GM21447 (cell line): ENCODE data around the gene RIPPLY3.
"Not testable (repeated sequence)": the region's sequence is repeated elsewhere in the genome, so short reads cannot be mapped to it uniquely, and the experiment has no call there.

Experiments used
- ATAC-seq: cut with Tn5 transposase; IDR thresholded peaks from one replicate; pipeline ENCODE4 v1.9.1; 2021; ENCODE audit not compliant: unreplicated experiment

The RIPPLY3 gene

GRCh38 chr21:36980280-36981048 lies 26.0 kb upstream of the RIPPLY3 start:
- ATAC-seq = no peak

DNA sequence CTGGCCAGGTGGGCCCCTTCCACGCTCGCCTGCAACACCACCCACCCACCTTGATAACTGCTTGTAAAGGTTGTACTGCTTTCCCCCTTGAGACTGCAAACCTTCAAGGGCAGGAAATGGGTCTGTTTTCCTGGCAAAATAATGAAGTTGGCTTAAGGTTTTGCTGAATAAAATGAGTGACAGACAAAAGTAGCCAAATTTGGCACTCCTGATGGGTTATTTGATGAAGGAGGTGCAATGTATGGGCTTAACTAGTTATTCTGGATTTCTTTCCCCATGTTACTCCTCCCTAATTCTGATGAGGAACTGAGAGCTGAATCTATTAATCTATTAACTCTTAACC lies 25.5 kb upstream of the RIPPLY3 start:
- ATAC-seq = no peak

GRCh38 chr21:36981977-36982700 lies 24.4 kb upstream of the RIPPLY3 start:
- ATAC-seq = no peak

- no peak for ATAC-seq
Measured at GRCh38 chr21:36985751-36986594, 20.5 kb upstream of the RIPPLY3 start.

- ATAC-seq = no peak
Measured at GRCh38 chr21:36987845-36988244, 18.7 kb upstream of the RIPPLY3 start.

DNA sequence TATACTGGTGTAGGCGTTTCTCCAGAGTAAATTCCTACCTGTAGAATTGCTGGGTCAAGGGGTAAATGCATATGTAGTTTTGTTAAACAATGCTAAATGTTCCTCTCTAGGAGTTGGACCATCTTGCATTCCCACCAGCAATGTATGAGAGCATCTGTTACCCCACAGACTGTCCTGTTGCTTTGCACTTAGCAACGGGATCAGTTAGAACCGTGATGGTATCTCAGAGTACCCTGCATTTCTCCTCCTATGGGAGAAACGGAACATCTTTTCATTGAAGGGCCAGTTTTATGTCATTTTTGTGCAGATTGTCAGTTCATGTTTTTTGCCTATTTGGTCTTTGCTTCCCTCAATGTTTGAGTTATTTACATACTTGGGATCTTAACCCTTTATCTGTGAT lies 18.0 kb upstream of the RIPPLY3 start:
- ATAC-seq = no peak

DNA sequence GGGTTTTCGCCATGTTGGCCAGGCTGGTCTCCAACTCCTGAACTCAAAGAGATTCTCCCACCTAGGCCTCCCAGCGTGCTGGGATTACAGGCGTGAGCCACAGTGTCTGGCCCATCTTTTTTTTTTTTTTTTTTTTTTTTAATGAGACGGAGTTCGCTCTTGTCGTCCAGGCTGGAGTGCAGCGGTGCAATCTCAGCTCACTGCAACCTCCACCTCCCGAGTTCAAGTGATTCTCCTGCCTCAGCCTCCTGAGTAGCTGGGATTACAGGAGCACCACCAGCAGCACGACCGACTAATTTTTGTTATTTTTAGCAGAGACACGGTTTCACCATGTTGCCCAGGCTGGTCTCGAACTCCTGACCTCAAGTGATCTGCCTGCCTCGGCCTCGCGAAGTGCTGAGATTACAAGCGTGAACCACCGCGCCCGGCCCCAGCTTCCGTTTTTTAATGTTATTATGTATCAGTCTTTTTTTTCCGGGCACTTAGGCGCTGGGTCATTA lies 17.3 kb upstream of the RIPPLY3 start:
- not testable (repeated sequence) for ATAC-seq

GRCh38 chr21:36989699-36990507 lies 16.6 kb upstream of the RIPPLY3 start:
- ATAC-seq = peak; percentile 90

- ATAC-seq = no peak
Measured at GRCh38 chr21:36990508-36991205, 15.8 kb upstream of the RIPPLY3 start.

- no peak for ATAC-seq
Measured at GRCh38 chr21:36992671-36993070, 13.8 kb upstream of the RIPPLY3 start.

GRCh38 chr21:36994501-36995158 lies 11.9 kb upstream of the RIPPLY3 start:
- ATAC-seq = no peak

GRCh38 chr21:36995285-36995684 lies 11.2 kb upstream of the RIPPLY3 start:
- not testable (repeated sequence) for ATAC-seq

- no peak for ATAC-seq
Measured at GRCh38 chr21:36999131-36999898, 7.2 kb upstream of the RIPPLY3 start.

DNA sequence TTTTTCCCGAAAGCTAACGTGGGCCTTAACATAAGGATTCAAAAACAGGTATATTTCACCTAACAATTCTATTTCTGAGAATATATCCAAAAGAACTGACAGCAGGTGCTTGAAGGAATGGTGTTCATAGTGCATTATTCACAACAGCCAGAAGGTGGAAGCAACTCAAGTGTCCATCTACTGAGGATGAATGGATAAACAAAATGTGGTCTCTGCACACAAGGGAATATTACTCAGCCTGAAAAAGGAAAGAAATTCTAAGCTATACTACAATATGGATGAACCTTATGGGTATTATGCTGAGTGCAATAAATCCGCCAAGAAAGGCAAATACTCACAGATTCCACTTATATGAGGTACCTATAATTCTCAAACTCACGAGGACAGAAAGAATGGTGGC lies 6.1 kb upstream of the RIPPLY3 start:
- no peak for ATAC-seq

- ATAC-seq = no peak
Measured at GRCh38 chr21:37001441-37001840, 5.1 kb upstream of the RIPPLY3 start.

DNA sequence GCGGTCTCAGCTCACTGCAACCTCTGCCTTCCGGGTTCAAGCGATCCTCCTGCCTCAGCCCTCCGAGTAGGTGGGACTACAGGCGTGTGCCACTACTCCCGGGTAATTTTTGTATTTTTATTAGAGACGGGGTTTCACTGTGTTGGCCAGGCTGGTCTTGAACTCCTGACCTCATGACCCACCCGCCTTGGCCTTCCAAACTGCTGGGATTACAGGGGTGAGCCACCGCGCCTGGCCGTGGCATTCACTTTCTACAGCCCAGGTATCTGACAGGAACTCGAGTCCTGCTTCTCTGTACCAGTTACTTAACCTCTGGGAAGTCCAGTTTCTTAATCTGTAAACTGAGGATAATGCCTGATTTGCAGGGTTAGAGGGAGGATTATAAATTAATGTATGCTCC lies 3.7 kb upstream of the RIPPLY3 start:
- ATAC-seq = not testable (repeated sequence)

DNA sequence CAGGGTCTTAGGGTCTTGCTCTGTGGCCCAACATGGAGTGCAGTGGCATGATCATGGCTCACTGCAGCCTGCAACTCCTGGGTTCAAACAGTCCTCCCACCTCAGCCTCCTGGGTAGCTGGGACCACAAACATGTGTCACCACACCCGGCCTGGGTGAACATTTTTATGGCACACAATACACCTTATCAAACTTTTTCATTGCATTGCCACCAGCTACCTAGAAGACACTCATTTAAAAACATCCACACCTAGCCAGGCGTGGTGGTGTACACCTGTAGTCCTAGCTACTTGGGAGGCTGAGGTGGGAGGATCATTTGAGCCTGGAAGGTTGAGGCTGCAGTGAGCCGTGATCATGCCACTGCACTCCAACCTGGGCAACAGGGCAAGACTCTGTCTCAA lies 2.6 kb upstream of the RIPPLY3 start:
- not testable (repeated sequence) for ATAC-seq

- ATAC-seq = no peak
Measured at GRCh38 chr21:37005548-37006485, 685 bp upstream of the RIPPLY3 start.
